Epithelial cell of esophagus (primary cell): ENCODE measurements around the gene DACT3.

Experiments
- DNase-seq: peaks from one replicate; pipeline ENCODE4 v3.0.0; 2010; ENCODE audit warnings: low read depth
- H3K4me3 ChIP-seq: 2 replicates; pipeline ENCODE4 v1.5.1; 2011; ENCODE audit warnings: mild to moderate bottlenecking, low read length, control low read depth
- TF ChIP-seq, protein P1 (sequence below): IDR thresholded peaks from 2 replicates; pipeline ENCODE4 v1.5.1; 2011; ENCODE audit warnings: low read depth, mild to moderate bottlenecking, low read length, control low read depth, inconsistent platforms; ENCODE audit not compliant: insufficient read depth; ENCODE audit errors: missing control alignments

DACT3 gene

DNA sequence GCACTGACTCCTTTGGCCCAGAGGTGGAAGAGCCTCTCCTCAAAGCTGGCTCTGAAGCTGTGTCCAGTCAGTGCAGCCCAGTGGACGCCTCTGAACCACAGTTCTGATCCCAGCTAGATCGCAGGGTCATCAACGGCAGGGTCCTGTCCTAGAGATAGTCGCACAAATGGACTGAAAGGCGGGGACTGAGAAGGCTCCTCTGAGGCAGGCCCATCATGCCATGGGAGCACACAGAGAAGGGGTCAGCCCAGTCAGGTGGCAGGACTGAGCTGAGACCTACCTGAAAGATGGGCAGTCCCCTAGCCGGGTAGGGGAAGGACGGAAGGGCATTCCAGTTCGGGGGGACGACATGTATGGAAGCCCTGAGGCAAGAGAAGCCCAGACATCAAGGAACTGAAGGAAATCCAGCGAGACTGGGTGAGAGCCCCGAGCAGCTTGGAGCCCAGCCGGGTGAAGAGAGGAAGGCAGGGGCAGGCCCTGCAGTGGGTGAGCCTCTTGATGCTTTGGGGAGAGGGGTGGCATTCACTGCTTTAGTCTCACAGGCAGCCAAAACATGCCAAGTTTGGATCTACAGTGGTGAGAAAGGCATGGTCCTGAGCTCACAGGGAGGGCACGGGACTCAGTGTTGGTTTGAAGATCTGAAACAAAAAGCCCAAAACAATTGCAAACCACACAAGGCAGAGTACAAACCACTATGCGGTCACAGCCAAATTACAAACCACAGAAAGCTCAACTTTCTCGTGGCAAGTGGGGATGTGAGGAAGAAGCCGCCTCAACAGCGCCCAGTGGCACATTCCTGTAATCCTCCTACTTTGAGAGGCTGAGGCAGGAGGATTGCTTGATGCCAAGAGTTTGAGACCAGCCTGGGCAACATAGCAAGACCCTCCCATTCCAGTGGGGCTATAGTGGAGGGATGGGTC is 49.9 kb downstream of the DACT3 start:
- H3K4me3 ChIP-seq: no peak overlapping the region
- no peak for DNase-seq
- TF ChIP-seq, protein P1, sequence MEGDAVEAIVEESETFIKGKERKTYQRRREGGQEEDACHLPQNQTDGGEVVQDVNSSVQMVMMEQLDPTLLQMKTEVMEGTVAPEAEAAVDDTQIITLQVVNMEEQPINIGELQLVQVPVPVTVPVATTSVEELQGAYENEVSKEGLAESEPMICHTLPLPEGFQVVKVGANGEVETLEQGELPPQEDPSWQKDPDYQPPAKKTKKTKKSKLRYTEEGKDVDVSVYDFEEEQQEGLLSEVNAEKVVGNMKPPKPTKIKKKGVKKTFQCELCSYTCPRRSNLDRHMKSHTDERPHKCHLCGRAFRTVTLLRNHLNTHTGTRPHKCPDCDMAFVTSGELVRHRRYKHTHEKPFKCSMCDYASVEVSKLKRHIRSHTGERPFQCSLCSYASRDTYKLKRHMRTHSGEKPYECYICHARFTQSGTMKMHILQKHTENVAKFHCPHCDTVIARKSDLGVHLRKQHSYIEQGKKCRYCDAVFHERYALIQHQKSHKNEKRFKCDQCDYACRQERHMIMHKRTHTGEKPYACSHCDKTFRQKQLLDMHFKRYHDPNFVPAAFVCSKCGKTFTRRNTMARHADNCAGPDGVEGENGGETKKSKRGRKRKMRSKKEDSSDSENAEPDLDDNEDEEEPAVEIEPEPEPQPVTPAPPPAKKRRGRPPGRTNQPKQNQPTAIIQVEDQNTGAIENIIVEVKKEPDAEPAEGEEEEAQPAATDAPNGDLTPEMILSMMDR: no peak

DNA sequence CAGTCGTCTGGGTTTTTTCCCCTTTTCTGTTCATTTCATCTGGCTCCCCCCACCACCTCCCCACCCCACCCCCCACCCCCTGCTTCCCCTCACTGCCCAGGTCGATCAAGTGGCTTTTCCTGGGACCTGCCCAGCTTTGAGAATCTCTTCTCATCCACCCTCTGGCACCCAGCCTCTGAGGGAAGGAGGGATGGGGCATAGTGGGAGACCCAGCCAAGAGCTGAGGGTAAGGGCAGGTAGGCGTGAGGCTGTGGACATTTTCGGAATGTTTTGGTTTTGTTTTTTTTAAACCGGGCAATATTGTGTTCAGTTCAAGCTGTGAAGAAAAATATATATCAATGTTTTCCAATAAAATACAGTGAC is 50.6 kb downstream of the DACT3 start:
- no peak overlapping the region for H3K4me3 ChIP-seq
- TF ChIP-seq, protein P1: no peak
- DNase-seq: no peak

DNA sequence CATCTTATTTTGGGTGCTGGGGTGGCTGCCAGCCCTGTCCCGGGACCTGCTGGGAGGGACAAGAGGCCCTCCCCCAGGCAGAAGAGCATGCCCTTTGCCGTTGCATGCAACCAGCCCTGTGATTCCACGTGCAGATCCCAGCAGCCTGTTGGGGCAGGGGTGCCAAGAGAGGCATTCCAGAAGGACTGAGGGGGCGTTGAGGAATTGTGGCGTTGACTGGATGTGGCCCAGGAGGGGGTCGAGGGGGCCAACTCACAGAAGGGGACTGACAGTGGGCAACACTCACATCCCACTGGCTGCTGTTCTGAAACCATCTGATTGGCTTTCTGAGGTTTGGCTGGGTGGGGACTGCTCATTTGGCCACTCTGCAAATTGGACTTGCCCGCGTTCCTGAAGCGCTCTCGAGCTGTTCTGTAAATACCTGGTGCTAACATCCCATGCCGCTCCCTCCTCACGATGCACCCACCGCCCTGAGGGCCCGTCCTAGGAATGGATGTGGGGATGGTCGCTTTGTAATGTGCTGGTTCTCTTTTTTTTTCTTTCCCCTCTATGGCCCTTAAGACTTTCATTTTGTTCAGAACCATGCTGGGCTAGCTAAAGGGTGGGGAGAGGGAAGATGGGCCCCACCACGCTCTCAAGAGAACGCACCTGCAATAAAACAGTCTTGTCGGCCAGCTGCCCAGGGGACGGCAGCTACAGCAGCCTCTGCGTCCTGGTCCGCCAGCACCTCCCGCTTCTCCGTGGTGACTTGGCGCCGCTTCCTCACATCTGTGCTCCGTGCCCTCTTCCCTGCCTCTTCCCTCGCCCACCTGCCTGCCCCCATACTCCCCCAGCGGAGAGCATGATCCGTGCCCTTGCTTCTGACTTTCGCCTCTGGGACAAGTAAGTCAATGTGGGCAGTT is 51.2 kb downstream of the DACT3 start:
- TF ChIP-seq, protein P1: no peak
- DNase-seq: no peak
- H3K4me3 ChIP-seq: no peak overlapping the region

DNA sequence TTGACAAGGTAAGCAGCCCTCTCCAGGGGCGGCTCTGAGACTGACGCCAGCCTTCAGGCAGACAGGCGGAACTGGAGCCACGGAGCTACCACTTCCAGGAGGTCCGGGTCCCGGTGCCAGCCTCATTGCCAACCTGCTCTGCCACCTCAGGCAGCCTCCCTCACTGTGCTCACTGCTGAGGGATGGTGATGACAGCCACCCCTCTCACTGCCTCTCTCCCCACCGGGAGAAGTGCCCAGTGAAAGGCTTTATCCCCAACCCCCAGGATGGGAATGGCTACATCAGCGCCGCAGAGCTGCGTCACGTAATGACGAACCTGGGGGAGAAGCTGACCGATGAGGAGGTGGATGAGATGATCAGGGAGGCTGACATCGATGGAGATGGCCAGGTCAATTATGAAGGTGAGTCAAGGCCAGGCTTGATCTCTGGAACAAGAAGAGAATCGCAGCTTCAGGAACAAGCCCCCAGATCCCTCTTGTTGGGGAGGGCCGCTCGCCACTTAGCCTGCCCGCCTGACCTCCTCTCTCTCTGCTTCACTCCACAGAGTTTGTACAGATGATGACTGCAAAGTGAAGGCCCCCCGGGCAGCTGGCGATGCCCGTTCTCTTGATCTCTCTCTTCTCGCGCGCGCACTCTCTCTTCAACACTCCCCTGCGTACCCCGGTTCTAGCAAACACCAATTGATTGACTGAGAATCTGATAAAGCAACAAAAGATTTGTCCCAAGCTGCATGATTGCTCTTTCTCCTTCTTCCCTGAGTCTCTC is 52.2 kb downstream of the DACT3 start:
- TF ChIP-seq, protein P1: no peak
- DNase-seq: no peak
- H3K4me3 ChIP-seq: no peak overlapping the region

DNA sequence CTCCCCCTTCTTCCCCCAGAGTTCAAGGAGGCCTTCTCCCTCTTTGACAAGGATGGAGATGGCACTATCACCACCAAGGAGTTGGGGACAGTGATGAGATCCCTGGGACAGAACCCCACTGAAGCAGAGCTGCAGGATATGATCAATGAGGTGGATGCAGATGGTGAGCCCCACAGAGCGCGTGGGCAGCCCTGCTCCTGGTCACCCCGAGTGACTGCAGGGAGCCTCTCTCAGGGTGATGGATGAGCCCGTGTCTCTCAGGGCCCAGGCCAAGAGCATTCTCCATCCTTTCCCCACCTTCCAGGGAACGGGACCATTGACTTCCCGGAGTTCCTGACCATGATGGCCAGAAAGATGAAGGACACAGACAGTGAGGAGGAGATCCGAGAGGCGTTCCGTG is 52.8 kb downstream of the DACT3 start:
- no peak overlapping the region for H3K4me3 ChIP-seq
- TF ChIP-seq, protein P1: no peak
- no peak for DNase-seq

DNA sequence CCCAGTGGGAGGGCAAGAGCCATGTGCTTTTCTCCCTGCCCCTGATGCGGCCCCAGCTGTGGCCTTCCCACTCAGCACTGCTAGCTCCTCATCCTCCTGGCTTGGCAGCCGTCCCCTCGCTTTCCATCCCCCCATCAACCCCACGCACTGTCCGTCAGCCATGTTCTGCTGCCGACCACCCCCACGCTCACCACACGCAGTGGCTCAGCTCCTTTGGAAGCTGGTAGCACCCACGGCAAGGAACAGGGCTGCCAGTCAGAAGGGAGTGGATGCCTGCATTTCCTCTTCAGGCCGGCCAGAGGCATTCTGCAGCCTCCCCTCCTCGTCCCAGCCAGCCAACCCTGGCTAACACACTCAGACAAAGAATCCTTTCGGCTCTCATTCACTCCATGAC is 53.5 kb downstream of the DACT3 start:
- TF ChIP-seq, protein P1: no peak
- no peak for DNase-seq
- H3K4me3 ChIP-seq: no peak overlapping the region
